SK-MEL-5 (cell line): ENCODE results near the gene RSPO3. TPM values are rescaled to one million over a fixed set of nuclear protein-coding genes. Genes with fewer than 3 reads are reported as not detected.

Experiments used
- DNase-seq: peaks from one replicate; pipeline ENCODE4 v3.0.0-alpha.2; 2016; ENCODE audit warnings: low read depth, low spot score
- in situ Hi-C: cut with HindIII; loops from 2 replicates; pipeline ENCODE4 v1.10.0; 2016; ENCODE audit warnings: low sequenced_read_pairs, high pct_unique_total_duplicates, low pct_unique_long_range_greater_than_20kb
- total RNA-seq: library from RNA; depleted of rRNA; stranded (reverse); fragments of >200 nt; shearing (Covaris generic); gene quantifications from 2 replicates; pipeline ENCODE4 v1.2.3, GENCODE V29; 2014

The RSPO3 gene
- total RNA-seq, 1 experiment from 2014 or later = not detected

DNA sequence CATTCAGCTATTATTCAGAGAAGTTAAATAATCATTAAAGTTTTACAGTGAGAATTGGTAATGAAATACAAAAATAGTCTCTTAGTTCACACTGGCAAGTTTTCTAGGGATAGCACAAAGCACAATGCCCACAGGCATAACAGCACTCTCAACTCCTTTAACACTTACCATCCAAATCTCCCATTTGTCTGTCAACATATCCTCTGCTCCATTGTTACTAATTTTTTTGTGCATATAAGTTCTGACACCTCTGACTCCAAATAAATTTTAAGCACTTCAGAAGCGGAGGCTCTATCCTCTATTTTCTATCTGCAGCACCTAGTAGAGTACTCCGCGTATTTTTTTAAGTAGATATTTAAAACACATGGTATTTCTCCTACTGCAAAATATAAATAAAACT is 15.6 kb upstream of the RSPO3 start:
- no peak for DNase-seq
- in situ Hi-C loops = no loop called here

DNA sequence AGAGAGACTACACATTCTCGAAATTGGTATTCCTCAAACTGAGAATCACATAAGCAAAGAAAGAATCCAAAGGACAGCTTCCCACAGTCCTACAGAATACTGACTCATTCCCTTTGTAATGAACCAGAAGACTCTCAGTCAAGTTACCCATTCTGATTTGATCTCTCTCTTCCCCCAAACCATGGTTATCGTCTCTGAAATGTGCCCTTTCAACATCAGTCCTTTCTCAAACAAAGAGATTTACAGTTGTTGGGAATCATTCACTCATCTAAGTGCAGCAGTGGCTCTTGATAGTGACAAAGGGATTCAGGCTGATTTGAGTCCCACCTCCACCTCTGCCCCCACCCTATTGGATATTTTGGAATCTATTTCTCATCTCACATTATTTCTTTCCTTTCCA is 15.0 kb upstream of the RSPO3 start:
- in situ Hi-C loops = no loop called here
- no peak for DNase-seq

DNA sequence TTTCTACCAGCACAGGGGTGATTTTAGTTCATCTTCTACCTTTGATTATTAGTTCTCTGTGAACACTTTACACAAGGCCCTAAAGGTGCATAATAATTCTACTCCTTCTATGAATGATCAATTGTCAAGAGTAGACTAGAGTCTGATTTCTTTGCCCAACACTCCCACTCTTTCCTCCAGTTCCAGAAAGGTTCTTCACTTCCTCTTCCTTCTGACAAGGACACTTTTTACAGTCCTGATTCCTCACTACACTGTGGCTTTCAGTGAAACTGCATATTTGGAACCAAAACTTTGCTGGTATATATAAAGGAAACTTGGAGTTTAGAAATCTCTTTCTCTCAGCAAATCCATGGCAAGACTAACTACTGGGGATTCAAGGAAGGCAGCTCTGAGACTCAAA is 10.6 kb upstream of the RSPO3 start:
- in situ Hi-C loops = no loop called here
- DNase-seq = no peak

- in situ Hi-C loops = no loop called here
Measured at GRCh38 chr6:127110712-127111111, 7.8 kb upstream of the RSPO3 start.

GRCh38 chr6:127111526-127111925 is 6.9 kb upstream of the RSPO3 start:
- in situ Hi-C loops = no loop called here
- no peak for DNase-seq

More at GRCh38 chr6:127110712-127111111, 7.8 kb upstream of the RSPO3 start:
- no peak for DNase-seq

- no peak for DNase-seq
- in situ Hi-C loops = no loop called here
Measured at GRCh38 chr6:127114214-127114760, 4.2 kb upstream of the RSPO3 start.

DNA sequence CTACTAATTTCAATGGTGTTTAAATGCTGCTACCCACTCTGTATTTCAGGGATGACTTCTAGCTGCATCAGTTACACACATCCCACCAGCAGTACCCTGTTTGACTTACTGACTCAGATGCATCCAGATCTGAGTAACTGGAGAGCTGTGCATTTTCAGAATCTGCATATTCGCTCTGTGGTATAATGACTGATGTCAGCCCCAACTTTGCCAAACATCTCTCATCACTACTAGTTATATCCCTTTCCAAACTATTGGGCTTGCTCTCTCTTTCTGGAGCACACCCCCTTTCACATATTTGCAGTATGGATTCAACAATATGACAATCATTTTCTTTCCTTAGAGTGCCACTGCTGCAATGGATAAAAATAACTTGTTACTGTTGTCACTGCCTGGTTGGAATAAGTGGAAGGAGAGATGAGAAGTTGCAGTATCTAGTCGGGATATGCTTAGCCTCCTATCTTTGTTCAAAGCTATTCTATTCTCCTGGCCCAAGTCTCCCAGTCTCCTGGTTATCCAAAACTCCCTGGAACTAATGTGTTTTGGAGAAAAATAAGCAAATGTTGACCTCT is 3.3 kb upstream of the RSPO3 start:
- in situ Hi-C loops = no loop called here
- no peak for DNase-seq

GRCh38 chr6:127115746-127116145 is 2.7 kb upstream of the RSPO3 start:
- in situ Hi-C loops = no loop called here
- DNase-seq = no peak

- DNase-seq = no peak
- in situ Hi-C loops = no loop called here
Measured at GRCh38 chr6:127117979-127118297, 533 bp upstream of the RSPO3 start.

GRCh38 chr6:127119102-127120022 is 891 bp downstream of the RSPO3 start:
- in situ Hi-C loops = no loop called here
- no peak for DNase-seq

DNA sequence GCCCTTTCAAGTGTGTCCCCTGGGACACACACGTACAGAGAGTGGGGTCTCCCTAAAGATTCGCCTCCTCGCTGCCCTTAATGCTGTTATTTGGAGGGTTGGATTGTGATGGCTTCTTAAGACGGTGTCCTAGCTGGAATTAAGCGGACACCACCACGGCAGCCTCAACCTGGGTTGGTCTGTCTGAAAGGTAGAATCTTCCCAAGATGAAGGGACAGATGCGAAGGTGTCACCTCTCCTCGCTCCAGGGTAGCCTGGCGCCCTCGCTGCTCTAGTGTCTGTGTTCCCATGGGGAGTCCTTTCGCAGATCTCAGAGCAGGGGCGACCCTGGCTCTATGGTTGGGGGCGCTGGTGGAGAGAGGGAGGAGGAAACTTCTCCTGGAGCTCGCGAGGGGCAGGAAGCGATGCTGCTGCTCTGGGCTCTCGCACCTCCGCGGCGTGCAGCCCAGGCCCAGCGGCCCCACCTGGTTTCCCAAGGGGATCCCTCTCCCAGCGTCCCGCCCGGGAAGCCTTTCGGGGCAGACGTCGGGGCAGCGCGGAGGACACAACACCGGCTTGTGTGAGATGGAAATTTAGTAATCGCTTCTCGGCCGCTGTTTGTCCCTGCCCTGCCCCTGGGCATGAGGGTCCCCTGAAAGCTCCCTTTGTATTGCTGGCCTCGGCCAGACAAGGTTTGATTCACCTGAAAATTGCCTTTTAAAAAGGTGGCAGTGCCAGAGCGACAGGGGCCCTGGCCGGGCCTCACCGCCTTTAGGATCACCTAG is 1.7 kb downstream of the RSPO3 start:
- in situ Hi-C loops = no loop called here
- DNase-seq = no peak

DNA sequence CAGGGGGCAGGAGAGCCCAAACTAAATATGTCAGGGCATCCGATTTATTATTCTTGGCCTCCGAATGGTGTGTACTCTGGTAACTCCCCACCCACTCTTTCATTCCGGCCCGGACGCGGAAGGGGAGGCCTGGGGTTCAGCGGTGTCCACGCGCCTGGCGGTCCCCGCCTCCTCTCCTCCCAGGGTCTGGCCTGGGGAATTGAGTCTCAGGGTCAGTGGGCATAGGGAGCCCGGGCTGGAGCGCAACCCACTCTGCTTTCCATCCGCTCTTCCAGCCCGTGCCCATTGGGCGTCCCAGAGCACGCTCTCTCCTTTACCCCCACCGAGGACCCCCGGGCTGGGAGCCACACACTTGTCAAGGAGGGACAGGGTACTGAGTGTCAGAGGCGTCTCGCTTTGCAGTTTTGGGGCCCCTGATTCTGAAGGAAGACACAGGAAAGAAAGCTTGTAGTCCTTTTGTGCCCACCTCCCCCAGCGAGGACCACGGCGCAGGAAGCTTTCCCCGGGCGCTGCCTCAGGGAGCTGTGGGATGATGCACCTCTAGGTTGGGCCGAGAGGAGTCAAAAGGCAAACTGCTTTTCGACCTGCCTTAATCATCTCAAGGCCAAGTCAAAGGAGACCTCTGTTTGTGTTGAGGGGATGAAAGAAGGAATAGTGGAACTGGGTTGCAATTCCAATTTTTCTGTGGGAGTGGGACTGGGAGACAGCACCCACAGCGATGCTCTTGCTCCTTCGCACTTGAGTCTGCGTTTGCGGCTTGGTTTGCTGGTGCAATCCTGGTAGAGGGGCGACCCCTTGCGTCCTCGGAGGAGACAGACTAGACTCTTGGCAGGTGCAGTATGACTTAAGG is 2.5 kb downstream of the RSPO3 start:
- peak; percentile 75 for DNase-seq
- in situ Hi-C loops = no loop called here

DNA sequence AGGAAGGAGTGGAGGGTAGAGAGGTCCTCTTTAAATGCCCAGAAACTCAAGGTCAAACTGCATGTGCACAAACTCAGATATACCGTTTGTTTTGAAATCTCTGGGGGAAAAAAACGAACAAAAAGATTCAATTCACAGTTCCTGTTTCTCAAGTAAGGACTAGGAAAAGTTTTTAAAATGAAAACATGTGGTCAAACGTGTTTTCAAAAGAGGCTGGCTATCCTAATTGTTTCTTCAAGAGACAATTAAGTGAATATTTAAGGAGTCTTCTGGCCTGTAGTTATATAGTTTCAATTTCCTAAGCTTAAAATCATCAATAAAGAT is 3.1 kb downstream of the RSPO3 start:
- in situ Hi-C loops = no loop called here
- DNase-seq = no peak

GRCh38 chr6:127124172-127124571 is 5.7 kb downstream of the RSPO3 start:
- in situ Hi-C loops = no loop called here
- DNase-seq = no peak

DNA sequence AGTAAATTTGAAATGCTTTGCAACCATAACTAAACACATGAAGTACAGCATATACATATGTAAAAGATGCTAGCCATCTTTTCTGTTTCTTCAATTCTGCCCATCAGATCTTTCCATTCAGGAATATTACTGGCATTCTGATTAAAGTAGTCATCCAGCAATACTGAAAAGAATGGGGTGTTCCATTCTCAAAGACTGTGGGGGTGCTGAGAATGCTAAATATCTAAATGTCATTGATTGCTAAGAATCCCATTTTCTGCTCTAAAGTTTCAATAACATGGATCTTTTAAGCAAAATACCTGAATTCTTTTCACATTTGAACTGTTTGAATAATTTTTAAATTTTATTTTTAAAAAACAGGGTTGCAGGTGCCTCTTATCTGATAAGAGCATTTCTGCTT is 6.2 kb downstream of the RSPO3 start:
- DNase-seq = no peak
- in situ Hi-C loops = no loop called here

DNA sequence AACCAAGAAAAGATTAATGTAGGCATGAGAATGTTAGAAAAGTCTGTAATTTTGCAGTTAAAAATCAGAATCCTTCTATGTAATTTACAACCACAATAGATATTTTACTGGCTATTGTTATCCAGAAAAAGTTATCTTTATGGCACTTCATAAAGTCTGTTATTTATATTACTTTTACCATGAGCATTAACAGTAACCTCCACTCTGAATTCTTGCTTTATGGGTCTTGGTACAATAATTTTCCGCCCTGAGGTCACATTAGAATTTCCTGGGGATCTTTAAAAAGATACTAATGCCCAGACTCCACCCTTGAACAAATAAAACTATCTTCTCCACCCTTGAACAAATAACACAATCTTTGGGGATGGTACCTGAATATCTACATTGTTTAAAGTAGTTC is 9.6 kb downstream of the RSPO3 start:
- in situ Hi-C loops = no loop called here
- DNase-seq = no peak

DNA sequence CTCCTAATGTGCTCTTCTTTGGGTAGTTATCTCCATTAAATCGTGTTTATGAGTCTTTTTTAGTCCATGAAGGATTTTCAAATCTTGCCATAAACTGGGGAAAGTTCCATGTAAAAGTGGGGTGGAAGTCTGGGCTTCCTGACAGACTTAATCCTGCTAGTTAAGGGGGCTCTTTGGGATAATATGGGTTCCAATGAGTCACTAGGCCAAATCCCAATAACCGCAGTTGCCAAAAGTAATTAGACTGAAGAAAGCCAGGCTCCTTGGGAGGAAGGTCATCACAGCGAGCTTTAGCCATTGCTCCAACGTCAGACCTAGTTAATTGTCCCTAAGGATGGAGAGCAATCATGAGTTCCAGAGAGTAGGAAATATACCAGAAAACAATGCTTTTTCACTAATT is 10.8 kb downstream of the RSPO3 start:
- in situ Hi-C loops = no loop called here
- no peak for DNase-seq

- in situ Hi-C loops = no loop called here
- no peak for DNase-seq
Measured at GRCh38 chr6:127131275-127131674, 12.8 kb downstream of the RSPO3 start.
